HEK293 (cell line): ENCODE measurements around the gene CENPB.

Source experiments
- CTCF ChIA-PET: fragments of 350-600 bp; formaldehyde crosslinking; extraction: SDS; loops from one replicate; lab custom pipeline; 2021; ENCODE audit warnings: antibody characterized with exemption; lab: Yijun Ruan, JAX
- POLR2A ChIA-PET: fragments of 300-600 bp; formaldehyde crosslinking; extraction: SDS; loops from one replicate; lab custom pipeline; 2020; ENCODE audit warnings: antibody characterized with exemption, inconsistent platforms; lab: Yijun Ruan, JAX
- H3K27ac ChIP-seq: fragments of 200-500 bp; sonication (Bioruptor generic); 2 replicates; pipeline ENCODE4 v1.5.1; 2014; ENCODE audit warnings: low read depth, low read length, control low read depth, inconsistent platforms; ENCODE audit errors: extremely low read depth
- H3K36me3 ChIP-seq, 2 experiments: fragments of 200-500 bp in 1 of 2; sonication (Bioruptor generic) in 1 of 2; 1 replicate in 1 of 2; 2 replicates in 1 of 2; pipeline ENCODE4 v1.5.1; 2014 to 2017; ENCODE audit warnings: inconsistent platforms in 2 of 2, low read length in 2 of 2; ENCODE audit not compliant: control insufficient read depth in 2 of 2, insufficient read depth in 1 of 2
- H3K4me1 ChIP-seq: fragments of 200-500 bp; sonication (Bioruptor generic); 2 replicates; pipeline ENCODE4 v1.5.1; 2014; ENCODE audit warnings: mild to moderate bottlenecking, low read length, inconsistent platforms; ENCODE audit not compliant: control insufficient read depth, insufficient read depth
- H3K4me3 ChIP-seq: 2 replicates; pipeline ENCODE4 v1.5.1; 2011; ENCODE audit warnings: low read depth, mild to moderate bottlenecking, control low read depth, low read length, moderate library complexity
- H3K9me3 ChIP-seq: fragments of 200-500 bp; sonication (Bioruptor generic); 2 replicates; pipeline ENCODE4 v1.5.1; 2014; ENCODE audit warnings: low read depth, low read length, inconsistent platforms; ENCODE audit not compliant: control insufficient read depth, insufficient read depth
- EGR2 ChIP-seq: fragments of 450-650 bp; formaldehyde crosslinking; IDR thresholded peaks from 2 replicates; pipeline ENCODE4 v1.5.1; 2016; ENCODE audit warnings: low read depth, missing biosample characterization, missing genetic modification characterization
- GLI4 ChIP-seq: fragments of 450-650 bp; formaldehyde crosslinking; IDR thresholded peaks from 2 replicates; pipeline ENCODE4 v1.5.1; 2016; ENCODE audit warnings: missing biosample characterization, missing genetic modification characterization
- KLF16 ChIP-seq: fragments of 450-650 bp; formaldehyde crosslinking; IDR thresholded peaks from 2 replicates; pipeline ENCODE4 v1.5.1; 2017; ENCODE audit warnings: missing biosample characterization, missing genetic modification characterization
- KLF8 ChIP-seq: fragments of 450-650 bp; formaldehyde crosslinking; IDR thresholded peaks from 2 replicates; pipeline ENCODE4 v1.5.1; 2016; ENCODE audit warnings: missing biosample characterization, missing genetic modification characterization
- MZF1 ChIP-seq: fragments of 450-650 bp; formaldehyde crosslinking; IDR thresholded peaks from 2 replicates; pipeline ENCODE4 v1.5.1; 2017; ENCODE audit warnings: missing biosample characterization, missing genetic modification characterization, borderline replicate concordance
- ZBTB7A ChIP-seq: fragments of 450-650 bp; formaldehyde crosslinking; IDR thresholded peaks from 2 replicates; pipeline ENCODE4 v1.5.1; 2016; ENCODE audit warnings: low read depth, missing biosample characterization, missing genetic modification characterization
- ZFHX2 ChIP-seq: fragments of 450-650 bp; formaldehyde crosslinking; conservative IDR thresholded peaks from 2 replicates; pipeline ENCODE4 v1.5.1; 2016; ENCODE audit warnings: missing biosample characterization, missing genetic modification characterization
- ZFP37 ChIP-seq: fragments of 450-650 bp; formaldehyde crosslinking; IDR thresholded peaks from 2 replicates; pipeline ENCODE4 v1.5.1; 2016; ENCODE audit warnings: missing biosample characterization, missing genetic modification characterization
- ZNF138 ChIP-seq: fragments of 450-650 bp; formaldehyde crosslinking; IDR thresholded peaks from 2 replicates; pipeline ENCODE4 v1.5.1; 2016; ENCODE audit warnings: missing biosample characterization, missing genetic modification characterization, borderline replicate concordance
- ZNF148 ChIP-seq: fragments of 450-650 bp; formaldehyde crosslinking; IDR thresholded peaks from 2 replicates; pipeline ENCODE4 v1.5.0; 2017; ENCODE audit warnings: missing biosample characterization, missing genetic modification characterization, borderline replicate concordance
- ZNF157 ChIP-seq: fragments of 450-650 bp; formaldehyde crosslinking; IDR thresholded peaks from 2 replicates; pipeline ENCODE4 v1.5.1; 2016; ENCODE audit warnings: missing biosample characterization, missing genetic modification characterization
- ZNF16 ChIP-seq: fragments of 450-650 bp; formaldehyde crosslinking; IDR thresholded peaks from 2 replicates; pipeline ENCODE4 v1.5.1; 2016; ENCODE audit warnings: low read depth, missing biosample characterization, missing genetic modification characterization
- ZNF174 ChIP-seq: fragments of 450-650 bp; formaldehyde crosslinking; IDR thresholded peaks from 2 replicates; pipeline ENCODE4 v1.5.0; 2017; ENCODE audit warnings: missing biosample characterization, mild to moderate bottlenecking, missing genetic modification characterization
- ZNF19 ChIP-seq: fragments of 450-650 bp; formaldehyde crosslinking; IDR thresholded peaks from 2 replicates; pipeline ENCODE4; 2016; ENCODE audit warnings: missing biosample characterization, missing genetic modification characterization, low read depth
- ZNF274 ChIP-seq, 2 experiments: fragments of 200-500 bp in 1 of 2; fragments of 450-650 bp in 1 of 2; sonication (Bioruptor generic) in 1 of 2; formaldehyde crosslinking in 1 of 2; IDR thresholded peaks; 2 replicates each; pipeline versions ENCODE4 v1.5.1 to v1.6.1; 2014 to 2016; ENCODE audit warnings: borderline replicate concordance in 1 of 2, inconsistent platforms in 1 of 2, low read length in 1 of 2, missing biosample characterization in 1 of 2, missing genetic modification characterization in 1 of 2
- ZNF292 ChIP-seq: fragments of 450-650 bp; formaldehyde crosslinking; IDR thresholded peaks from 2 replicates; pipeline ENCODE4 v1.5.1; 2016; ENCODE audit warnings: low read depth, missing biosample characterization, missing genetic modification characterization, borderline replicate concordance
- ZNF449 ChIP-seq: fragments of 450-650 bp; formaldehyde crosslinking; IDR thresholded peaks from 2 replicates; pipeline ENCODE4 v1.5.1; 2017; ENCODE audit warnings: missing biosample characterization, mild to moderate bottlenecking, missing genetic modification characterization, moderate library complexity
- ZNF555 ChIP-seq: fragments of 450-650 bp; formaldehyde crosslinking; conservative IDR thresholded peaks from 2 replicates; pipeline ENCODE4 v1.5.1; 2017; ENCODE audit warnings: missing biosample characterization, mild to moderate bottlenecking, missing genetic modification characterization, inconsistent platforms
- ZNF654 ChIP-seq: fragments of 450-650 bp; formaldehyde crosslinking; IDR thresholded peaks from 2 replicates; pipeline ENCODE4 v1.5.1; 2016; ENCODE audit warnings: low read depth, missing biosample characterization, missing genetic modification characterization
- ZNF768 ChIP-seq: fragments of 450-650 bp; formaldehyde crosslinking; IDR thresholded peaks from 2 replicates; pipeline ENCODE4 v1.5.1; 2018; ENCODE audit warnings: missing biosample characterization, mild to moderate bottlenecking, missing genetic modification characterization
- TF ChIP-seq, protein P1 (sequence below): fragments of 450-650 bp; formaldehyde crosslinking; IDR thresholded peaks from 2 replicates; pipeline ENCODE4 v1.5.1; 2016; ENCODE audit warnings: missing biosample characterization, missing genetic modification characterization, low read depth
- TF ChIP-seq, protein P2 (sequence below): fragments of 450-650 bp; formaldehyde crosslinking; IDR thresholded peaks from 2 replicates; pipeline ENCODE4 v1.5.1; 2016; ENCODE audit warnings: missing biosample characterization, missing genetic modification characterization
- TF ChIP-seq, protein P3 (sequence below): fragments of 450-650 bp; formaldehyde crosslinking; IDR thresholded peaks from 2 replicates; pipeline ENCODE4 v1.5.1; 2016; ENCODE audit warnings: missing biosample characterization, missing genetic modification characterization

The CENPB gene

DNA sequence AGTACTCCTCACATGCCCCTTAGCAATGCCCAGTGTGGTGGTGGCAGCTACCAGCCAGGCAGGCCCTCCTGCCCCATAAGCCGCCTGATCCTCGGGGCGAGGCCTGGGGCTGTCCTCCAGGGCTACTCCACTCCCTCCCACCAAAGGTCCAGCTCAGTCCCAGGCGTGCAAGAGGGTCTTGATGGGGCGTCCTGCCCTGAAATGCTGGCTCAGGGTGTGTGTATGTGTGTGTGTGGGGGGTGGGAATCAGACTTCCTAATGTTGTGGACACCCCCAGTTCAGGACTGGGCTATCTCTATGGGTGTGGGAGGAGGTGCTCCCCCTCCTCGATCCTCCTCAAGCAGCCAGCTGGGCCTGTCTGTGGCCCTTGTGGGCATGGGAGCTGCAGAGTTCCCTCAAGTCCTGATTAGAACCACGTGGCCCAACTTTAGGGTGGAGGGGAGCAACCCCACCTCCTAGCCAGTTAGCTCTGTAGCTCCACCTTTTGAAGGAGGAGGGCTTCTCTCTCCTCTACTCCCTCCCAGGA, 46.6 kb downstream of the CENPB start:
- H3K9me3 ChIP-seq: no peaks in the 10 kb centered on the region
- H3K4me1 ChIP-seq: peaks cover 10% of the 10 kb centered on the region; the same call in 1 of the 2 replicates
- ChIA-PET CTCF (interaction anchor here (0.7 to 3.0 kb wide), 5 partner anchors 10 to 46 kb away, joined by 3 to 17 read pairs (median 3); partner anchors contain the start of gene CENPB), POLR2A (no interaction called here)
- H3K36me3 ChIP-seq: no peaks in the 10 kb centered on the region
- no peak overlapping the region for H3K4me3 ChIP-seq
- TF ChIP-seq KLF8 (tag by site-specific recombination) (no peak), ZNF768 (no peak), ZNF274 (IDR thresholded peaks at IDR 0.05; ENCODE audit: low read length) (no peak), ZNF274 (tag by site-specific recombination; IDR thresholded peaks at IDR 0.05; ENCODE audit: borderline replicate concordance) (no peak), ZNF16 (no peak), ZNF174 (tag by site-specific recombination) (no peak), ZNF654 (tag by site-specific recombination) (no peak), ZBTB7A (tag by site-specific recombination) (no peak)
- H3K27ac ChIP-seq: no peak overlapping the region

- Histone ChIP-seq H3K9me3 (no peaks in the 10 kb centered on the region), H3K36me3 (no peaks in the 10 kb centered on the region), H3K4me3 (no peak overlapping the region), H3K4me1 (peaks cover 10% of the 10 kb centered on the region; the same call in 1 of the 2 replicates), H3K27ac (no peak overlapping the region)
- CTCF ChIA-PET: interaction anchor here (0.8 to 3.0 kb wide), 4 partner anchors 11 to 30 kb away, joined by 3 to 14 read pairs (median 8); no protein-coding TSS in a partner anchor
- POLR2A ChIA-PET: interaction anchor here (0.5 to 1.2 kb wide), 2 partner anchors 28 to 32 kb away, joined by 3 to 4 read pairs; partner anchors contain the start of gene ADISSP
- TF ChIP-seq ZNF292 (tag by site-specific recombination): no peak
- no peak for TF ChIP-seq ZNF148 (tag by site-specific recombination)
- no peak for TF ChIP-seq ZNF19
- no peak for TF ChIP-seq ZNF157 (tag by site-specific recombination)
- TF ChIP-seq ZFP37: no peak
- TF ChIP-seq MZF1 (tag by site-specific recombination): no peak
- no peak for TF ChIP-seq ZFHX2
- TF ChIP-seq, protein P1, sequence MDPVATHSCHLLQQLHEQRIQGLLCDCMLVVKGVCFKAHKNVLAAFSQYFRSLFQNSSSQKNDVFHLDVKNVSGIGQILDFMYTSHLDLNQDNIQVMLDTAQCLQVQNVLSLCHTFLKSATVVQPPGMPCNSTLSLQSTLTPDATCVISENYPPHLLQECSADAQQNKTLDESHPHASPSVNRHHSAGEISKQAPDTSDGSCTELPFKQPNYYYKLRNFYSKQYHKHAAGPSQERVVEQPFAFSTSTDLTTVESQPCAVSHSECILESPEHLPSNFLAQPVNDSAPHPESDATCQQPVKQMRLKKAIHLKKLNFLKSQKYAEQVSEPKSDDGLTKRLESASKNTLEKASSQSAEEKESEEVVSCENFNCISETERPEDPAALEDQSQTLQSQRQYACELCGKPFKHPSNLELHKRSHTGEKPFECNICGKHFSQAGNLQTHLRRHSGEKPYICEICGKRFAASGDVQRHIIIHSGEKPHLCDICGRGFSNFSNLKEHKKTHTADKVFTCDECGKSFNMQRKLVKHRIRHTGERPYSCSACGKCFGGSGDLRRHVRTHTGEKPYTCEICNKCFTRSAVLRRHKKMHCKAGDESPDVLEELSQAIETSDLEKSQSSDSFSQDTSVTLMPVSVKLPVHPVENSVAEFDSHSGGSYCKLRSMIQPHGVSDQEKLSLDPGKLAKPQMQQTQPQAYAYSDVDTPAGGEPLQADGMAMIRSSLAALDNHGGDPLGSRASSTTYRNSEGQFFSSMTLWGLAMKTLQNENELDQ: no peak
- TF ChIP-seq, protein P2, sequence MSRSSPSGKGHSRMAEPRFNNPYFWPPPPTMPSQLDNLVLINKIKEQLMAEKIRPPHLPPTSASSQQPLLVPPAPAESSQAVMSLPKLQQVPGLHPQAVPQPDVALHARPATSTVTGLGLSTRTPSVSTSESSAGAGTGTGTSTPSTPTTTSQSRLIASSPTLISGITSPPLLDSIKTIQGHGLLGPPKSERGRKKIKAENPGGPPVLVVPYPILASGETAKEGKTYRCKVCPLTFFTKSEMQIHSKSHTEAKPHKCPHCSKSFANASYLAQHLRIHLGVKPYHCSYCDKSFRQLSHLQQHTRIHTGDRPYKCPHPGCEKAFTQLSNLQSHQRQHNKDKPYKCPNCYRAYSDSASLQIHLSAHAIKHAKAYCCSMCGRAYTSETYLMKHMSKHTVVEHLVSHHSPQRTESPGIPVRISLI: no peak
- TF ChIP-seq KLF16 (tag by site-specific recombination): no peak
- TF ChIP-seq GLI4 (tag by site-specific recombination): no peak
- TF ChIP-seq ZNF274 (IDR thresholded peaks at IDR 0.05; ENCODE audit: low read length): no peak
- TF ChIP-seq ZNF274 (tag by site-specific recombination; IDR thresholded peaks at IDR 0.05; ENCODE audit: borderline replicate concordance): no peak
- no peak for TF ChIP-seq ZNF449
- no peak for TF ChIP-seq EGR2 (tag by site-specific recombination)
- no peak for TF ChIP-seq ZNF138 (tag by site-specific recombination)
- no peak for TF ChIP-seq ZNF555
- TF ChIP-seq, protein P3, sequence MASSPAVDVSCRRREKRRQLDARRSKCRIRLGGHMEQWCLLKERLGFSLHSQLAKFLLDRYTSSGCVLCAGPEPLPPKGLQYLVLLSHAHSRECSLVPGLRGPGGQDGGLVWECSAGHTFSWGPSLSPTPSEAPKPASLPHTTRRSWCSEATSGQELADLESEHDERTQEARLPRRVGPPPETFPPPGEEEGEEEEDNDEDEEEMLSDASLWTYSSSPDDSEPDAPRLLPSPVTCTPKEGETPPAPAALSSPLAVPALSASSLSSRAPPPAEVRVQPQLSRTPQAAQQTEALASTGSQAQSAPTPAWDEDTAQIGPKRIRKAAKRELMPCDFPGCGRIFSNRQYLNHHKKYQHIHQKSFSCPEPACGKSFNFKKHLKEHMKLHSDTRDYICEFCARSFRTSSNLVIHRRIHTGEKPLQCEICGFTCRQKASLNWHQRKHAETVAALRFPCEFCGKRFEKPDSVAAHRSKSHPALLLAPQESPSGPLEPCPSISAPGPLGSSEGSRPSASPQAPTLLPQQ (tag by site-specific recombination): no peak
Measured at GRCh38 chr20:3739054-3739925, 47.2 kb downstream of the CENPB start.
